Keratinocyte (primary cell): ENCODE measurements around the gene DNAH11. TPM values are rescaled to one million over a fixed set of nuclear protein-coding genes. Genes with fewer than 3 reads are reported as not detected.

Experiments used
- DNase-seq: peaks from one replicate; pipeline ENCODE4 v3.0.0-alpha.2; 2011; ENCODE audit warnings: low read depth, missing footprints, low spot score
- FAIRE-seq: peaks from 2 replicates; lab custom pipeline; 2011; peaks lifted over from hg19 to GRCh38; lab: Jason Lieb, UNC
- H2AFZ ChIP-seq: 2 replicates; pipeline ENCODE4 v1.6.0; 2012; ENCODE audit warnings: low read length, control low read depth, inconsistent platforms; ENCODE audit not compliant: control insufficient read depth
- H3K27ac ChIP-seq: 2 replicates; pipeline ENCODE4 v1.5.1; 2011; ENCODE audit warnings: low read length; ENCODE audit not compliant: control insufficient read depth, insufficient read depth
- H3K27me3 ChIP-seq: 3 replicates; pipeline ENCODE4 v1.6.0; 2011; ENCODE audit warnings: low read length; ENCODE audit not compliant: control insufficient read depth, insufficient read depth; ENCODE audit errors: extremely low read depth
- H3K36me3 ChIP-seq, 2 experiments: 2 replicates in 1 of 2; 3 replicates in 1 of 2; pipeline ENCODE4 v1.5.1; 2011; ENCODE audit warnings: low read length in 2 of 2, mild to moderate bottlenecking in 1 of 2; ENCODE audit not compliant: control insufficient read depth in 2 of 2, insufficient read depth in 2 of 2; ENCODE audit errors: extremely low read depth in 1 of 2
- H3K4me1 ChIP-seq: 3 replicates; pipeline ENCODE4 v1.5.1; 2011; ENCODE audit warnings: low read length; ENCODE audit not compliant: control insufficient read depth, insufficient read depth; ENCODE audit errors: extremely low read depth
- H3K4me2 ChIP-seq: 3 replicates; pipeline ENCODE4 v1.6.0; 2011; ENCODE audit warnings: low read depth, low read length; ENCODE audit not compliant: control insufficient read depth, insufficient read depth; ENCODE audit errors: extremely low read depth
- H3K4me3 ChIP-seq, 3 experiments: fragments of 200-600 bp in 1 of 3; sonication (generic) in 1 of 3; 2 replicates in 2 of 3; 3 replicates in 1 of 3; pipeline ENCODE4 v1.5.1; 2011 to 2016; ENCODE audit warnings: low read length in 3 of 3, mild to moderate bottlenecking in 3 of 3, control low read depth in 2 of 3, inconsistent platforms in 1 of 3, low read depth in 1 of 3, mixed read lengths in 1 of 3, mixed run types in 1 of 3, moderate library complexity in 1 of 3; ENCODE audit not compliant: control insufficient read depth in 2 of 3, insufficient read depth in 2 of 3; ENCODE audit errors: extremely low read depth in 1 of 3
- H3K79me2 ChIP-seq: 2 replicates; pipeline ENCODE4 v1.6.0; 2012; ENCODE audit warnings: low read length; ENCODE audit not compliant: control insufficient read depth, insufficient read depth
- H3K9ac ChIP-seq: 3 replicates; pipeline ENCODE4 v1.6.0; 2011; ENCODE audit warnings: low read length; ENCODE audit not compliant: control insufficient read depth, insufficient read depth; ENCODE audit errors: extremely low read depth
- H3K9me1 ChIP-seq: 3 replicates; pipeline ENCODE4 v1.6.0; 2011; ENCODE audit warnings: low read length; ENCODE audit not compliant: control insufficient read depth, insufficient read depth; ENCODE audit errors: extremely low read depth
- H3K9me3 ChIP-seq: 2 replicates; pipeline ENCODE4 v1.5.1; 2012; ENCODE audit warnings: low read depth, low read length; ENCODE audit not compliant: control insufficient read depth
- H4K20me1 ChIP-seq: 3 replicates; pipeline ENCODE4 v1.6.0; 2011; ENCODE audit warnings: low read length; ENCODE audit not compliant: control insufficient read depth, insufficient read depth; ENCODE audit errors: extremely low read depth
- CTCF ChIP-seq, 3 experiments: IDR thresholded peaks in 1 of 3; conservative IDR thresholded peaks in 1 of 3; optimal IDR thresholded peaks in 1 of 3; 2 replicates in 2 of 3; 3 replicates in 1 of 3; pipeline versions ENCODE3 to v1.5.1; 2011; ENCODE audit warnings: low read length in 3 of 3, mild to moderate bottlenecking in 3 of 3, moderate library complexity in 2 of 3, control low read depth in 1 of 3, inconsistent platforms in 1 of 3; ENCODE audit not compliant: insufficient read depth in 2 of 3; ENCODE audit errors: extremely low read depth in 1 of 3
- EZH2 ChIP-seq: IDR thresholded peaks from one replicate; pipeline ENCODE4 v1.6.1; 2012; ENCODE audit warnings: inconsistent platforms, mild to moderate bottlenecking, low read length, moderate library complexity
- dilution Hi-C: fragments of 300-500 bp; cut with MboI; formaldehyde crosslinking; loops from one replicate; pipeline ENCODE4 v1.7.0; 2020; ENCODE audit warnings: low sequenced_read_pairs; ENCODE audit not compliant: extremely low pct_ligation_motif_present
- polyA plus RNA-seq, 5 experiments: library from polyadenylated mRNA; depleted of rRNA in 3 of 5; stranded (reverse) in 3 of 5; stranded (forward) in 1 of 5; unstranded in 1 of 5; fragments of >200 nt; gene quantifications; 1 replicate in 1 of 5; 2 replicates in 3 of 5; 3 replicates in 1 of 5; pipeline versions ENCODE4 v1.2.1 to v1.2.3, GENCODE V29; 2011 to 2012; ENCODE audit warnings: missing spikeins in 2 of 5, low read depth in 1 of 5, low replicate concordance in 1 of 5

The DNAH11 gene
- polyA plus RNA-seq, 1 donor (not counting 4 experiments of a cell fraction or from before 2014, with no cell fraction given), result 0.21 TPM

- Histone ChIP-seq H3K9me1 (no peaks in the 10 kb centered on the region), H3K4me3 (no peak overlapping the region), H2AFZ (no peak overlapping the region), H3K4me1 (peaks cover 8% of the 10 kb centered on the region), H4K20me1 (no peaks in the 10 kb centered on the region), H3K27ac (no peak overlapping the region), H3K79me2 (no peaks in the 10 kb centered on the region), H3K9ac (no peak overlapping the region), H3K4me2 (no peak overlapping the region), H3K36me3 (no peaks in the 10 kb centered on the region), H3K27me3 (peaks cover 17% of the 10 kb centered on the region), H3K9me3 (no peaks in the 10 kb centered on the region)
- FAIRE-seq (no peak), DNase-seq (no peak)
- TF ChIP-seq EZH2 (no peak), CTCF (optimal IDR thresholded peaks at IDR 0.05 in 1 of 3, IDR thresholded peaks at IDR 0.05 in 1 of 3, conservative IDR thresholded peaks at IDR 0.05 in 1 of 3; ENCODE audit: extremely low read depth in 1 of 3, insufficient read depth in 2 of 3, low read length in 3 of 3) (no peak)
- dilution Hi-C loops, result no loop called here
These were observed 4.7 kb downstream of the DNAH11 start for GRCh38 chr7:21547501-21547900.

- H3K4me3 ChIP-seq, result no peak overlapping the region
- no peaks in the 10 kb centered on the region for H3K9me3 ChIP-seq
- no peak overlapping the region for H3K9ac ChIP-seq
- H3K27ac ChIP-seq, result no peak overlapping the region
- H2AFZ ChIP-seq, result no peak overlapping the region
- TF ChIP-seq EZH2 (no peak), CTCF (optimal IDR thresholded peaks at IDR 0.05 in 1 of 3, IDR thresholded peaks at IDR 0.05 in 1 of 3, conservative IDR thresholded peaks at IDR 0.05 in 1 of 3; ENCODE audit: extremely low read depth in 1 of 3, insufficient read depth in 2 of 3, low read length in 3 of 3) (no peak)
- dilution Hi-C loops, result no loop called here
- H3K9me1 ChIP-seq, result no peaks in the 10 kb centered on the region
- no peak for DNase-seq
- H3K4me2 ChIP-seq, result no peak overlapping the region
- no peaks in the 10 kb centered on the region for H3K79me2 ChIP-seq
- no peaks in the 10 kb centered on the region for H4K20me1 ChIP-seq
- H3K27me3 ChIP-seq, result peaks cover 7% of the 10 kb centered on the region
- peaks cover 7% of the 10 kb centered on the region for H3K4me1 ChIP-seq
- no peaks in the 10 kb centered on the region for H3K36me3 ChIP-seq
- no peak for FAIRE-seq
These were observed 5.7 kb downstream of the DNAH11 start for GRCh38 chr7:21548491-21548890.
